Breast epithelium (tissue), 4 donors: ENCODE data around the gene SHROOM1. TPM values are rescaled to one million over a fixed set of nuclear protein-coding genes. Genes with fewer than 3 reads are reported as not detected.

Experiments
- DNase-seq, 2 donors: peaks; one replicate each; pipeline ENCODE4 v3.0.0-alpha.2; 2019; ENCODE audit warnings: low spot score in 2 of 2
- H3K27ac ChIP-seq, 2 donors: fragments of 200-600 bp; sonication (generic) in 1 of 2; one replicate each; pipeline ENCODE4 v1.5.1; 2016 to 2019; ENCODE audit warnings: mild to moderate bottlenecking in 1 of 2
- H3K27me3 ChIP-seq, 2 donors: fragments of 200-600 bp; sonication (generic) in 1 of 2; one replicate each; pipeline versions ENCODE4 v1.5.1 to v1.6.0; 2017 to 2019; ENCODE audit warnings: control low read depth in 1 of 2, mild to moderate bottlenecking in 1 of 2
- H3K36me3 ChIP-seq: fragments of 200-600 bp; one replicate; pipeline ENCODE4 v1.5.1; 2019
- H3K4me1 ChIP-seq, 2 donors: fragments of 200-600 bp; sonication (generic); one replicate each; pipeline ENCODE4 v1.5.1; 2016 to 2019; ENCODE audit warnings: control low read depth in 1 of 2
- H3K4me3 ChIP-seq, 3 donors: fragments of 200-600 bp; sonication (generic); 1 replicate in 2 of 3; 2 replicates in 1 of 3; pipeline ENCODE4 v1.5.1; 2016 to 2019; ENCODE audit warnings: mild to moderate bottlenecking in 3 of 3, moderate library complexity in 2 of 3
- H3K9me3 ChIP-seq, 2 donors: fragments of 200-600 bp; sonication (generic) in 1 of 2; one replicate each; pipeline ENCODE4 v1.5.1; 2016 to 2019; ENCODE audit warnings: control low read depth in 1 of 2
- CTCF ChIP-seq, 3 donors: fragments of 450-650 bp; IDR thresholded peaks; one replicate each; pipeline ENCODE4 v1.5.1; 2016 to 2017; ENCODE audit warnings: antibody characterized with exemption in 3 of 3, mild to moderate bottlenecking in 3 of 3, moderate library complexity in 3 of 3
- POLR2A ChIP-seq: fragments of 450-650 bp; IDR thresholded peaks from one replicate; pipeline ENCODE4 v1.6.1; 2016; ENCODE audit warnings: antibody characterized with exemption, mild to moderate bottlenecking, moderate library complexity
- POLR2AphosphoS5 ChIP-seq, 3 donors: sonication (generic); formaldehyde crosslinking; IDR thresholded peaks; one replicate each; pipeline ENCODE4 v1.6.1; 2017; ENCODE audit warnings: antibody characterized with exemption in 3 of 3
- intact Hi-C: fragments of 100-400 bp; cut with DNase I; formaldehyde crosslinking; loops from one replicate; pipeline ENCODE4 v1.15.1; 2023; ENCODE audit warnings: low total_unique reads
- total RNA-seq, 3 donors: library from RNA; depleted of rRNA; stranded (reverse); fragments of >200 nt; gene quantifications; one replicate each; pipeline ENCODE4 v1.1.0, GENCODE V29; 2016

SHROOM1 gene
- total RNA-seq, 3 donors from 2014 or later: 2.4 to 12.6 (median 9.5) TPM

- TF ChIP-seq POLR2A (no peak), CTCF (IDR thresholded peaks at IDR 0.05) (no peak), POLR2AphosphoS5 (IDR thresholded peaks at IDR 0.05) (no peak)
- no peak overlapping the region for H3K27ac ChIP-seq
- no peak overlapping the region for H3K4me3 ChIP-seq
- H3K36me3 ChIP-seq: no peaks in the 10 kb centered on the region
- intact Hi-C loops: no loop called here
- H3K4me1 ChIP-seq: no peaks in the 10 kb centered on the region
- no peaks in the 10 kb centered on the region for H3K9me3 ChIP-seq
- no peak for DNase-seq
- no peaks in the 10 kb centered on the region for H3K27me3 ChIP-seq
These were observed 3.6 kb upstream of the SHROOM1 start for GRCh38 chr5:132834057-132834456.

- Histone ChIP-seq H3K27me3 (no peaks in the 10 kb centered on the region), H3K27ac (no peak overlapping the region), H3K9me3 (no peaks in the 10 kb centered on the region), H3K4me1 (no peaks in the 10 kb centered on the region), H3K36me3 (no peaks in the 10 kb centered on the region), H3K4me3 (no peak overlapping the region)
- DNase-seq: no peak
- TF ChIP-seq POLR2AphosphoS5 (IDR thresholded peaks at IDR 0.05) (no peak), CTCF (IDR thresholded peaks at IDR 0.05) (no peak), POLR2A (no peak)
- intact Hi-C loops: no loop called here
These were observed 2.2 kb upstream of the SHROOM1 start for GRCh38 chr5:132832612-132833011.

GRCh38 chr5:132831095-132831860 lies 831 bp upstream of the SHROOM1 start:
- Histone ChIP-seq H3K36me3 (no peaks in the 10 kb centered on the region), H3K9me3 (no peaks in the 10 kb centered on the region), H3K27ac (peak overlapping the region; percentile 87 to 89), H3K4me3 (peak overlapping the region; percentile 59 to 84 (median 81)), H3K4me1 (no peaks in the 10 kb centered on the region), H3K27me3 (no peaks in the 10 kb centered on the region)
- no peak for TF ChIP-seq POLR2AphosphoS5 (IDR thresholded peaks at IDR 0.05)
- TF ChIP-seq POLR2A: no peak
- TF ChIP-seq CTCF (IDR thresholded peaks at IDR 0.05): no peak
- intact Hi-C loops: no loop called here
- DNase-seq: no peak

GRCh38 chr5:132829742-132830435 lies 558 bp downstream of the SHROOM1 start:
- intact Hi-C loops: loop anchor here (1.0 kb wide), 1 partner anchor 35 kb away; no protein-coding TSS in a partner anchor
- DNase-seq: peak; percentile 67 to 80
- H3K4me1 ChIP-seq: no peaks in the 10 kb centered on the region
- H3K36me3 ChIP-seq: no peaks in the 10 kb centered on the region
- H3K27me3 ChIP-seq: no peaks in the 10 kb centered on the region
- TF ChIP-seq POLR2A (no peak), CTCF (IDR thresholded peaks at IDR 0.05) (peak; percentile 70 to 85 (median 78)), POLR2AphosphoS5 (IDR thresholded peaks at IDR 0.05) (peak in 2 of 3 donors; percentile 17 to 44)
- H3K27ac ChIP-seq: peak overlapping the region; percentile 87 to 89
- peak overlapping the region; percentile 59 to 84 (median 81) for H3K4me3 ChIP-seq
- H3K9me3 ChIP-seq: no peaks in the 10 kb centered on the region
